Measurements from ENCODE around the gene NUP153.
"Not testable (repeated sequence)": the region's sequence is repeated elsewhere in the genome, so short reads cannot be mapped to it uniquely, and the experiment has no call there.

Gene NUP153

GRCh38 chr6:17600527-17601385, 106.0 kb downstream of the NUP153 start:
- DNase-seq = peak; percentile 21 to 42

GRCh38 chr6:17599877-17600526, 106.7 kb downstream of the NUP153 start, which contains the start of gene FAM8A1:
FAM8A1 (plus strand) TSS chr6:17600302; CDS start chr6:17600410, 108 bp downstream.
- DNase-seq = peak; percentile 94

DNA sequence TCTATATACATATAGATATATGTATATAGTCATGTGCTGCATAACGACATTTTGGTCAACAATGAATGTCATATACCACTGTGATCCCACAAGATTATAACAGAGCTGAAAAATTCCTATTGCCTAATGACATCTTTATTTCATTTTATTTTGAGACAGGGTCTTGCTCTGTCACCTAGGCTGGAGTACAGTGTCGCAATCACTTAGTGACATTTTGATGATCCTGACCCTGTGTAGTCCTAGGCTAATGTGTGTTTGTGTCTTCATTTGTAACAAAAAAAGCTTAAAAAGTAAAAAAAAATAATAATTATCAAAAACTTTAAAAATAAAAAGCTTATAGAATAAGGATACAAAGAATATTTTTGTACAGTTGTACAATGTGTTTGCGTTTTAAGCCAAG, 110.6 kb downstream of the NUP153 start:
- no peak for DNase-seq

DNA sequence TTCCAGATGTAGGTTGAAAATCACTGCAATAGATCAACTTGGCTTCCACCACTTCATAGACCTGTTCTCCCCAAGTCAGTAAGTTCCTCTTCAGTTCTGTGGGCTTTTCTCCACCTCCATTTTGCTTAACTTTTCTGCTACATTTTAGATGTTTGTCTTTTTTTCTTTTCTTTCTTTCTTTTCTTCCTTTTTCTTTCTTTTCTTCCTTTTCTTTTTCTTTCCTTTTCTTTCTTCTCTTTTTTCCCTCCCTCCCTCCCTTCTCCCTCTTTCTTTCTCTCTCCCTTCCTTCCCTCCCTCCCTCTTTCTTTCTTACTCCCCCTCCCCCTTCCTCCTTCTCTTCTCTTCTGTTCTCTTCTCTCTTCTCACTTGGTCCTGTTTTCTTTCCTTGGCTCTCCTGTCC, 113.5 kb downstream of the NUP153 start:
- DNase-seq = no peak

DNA sequence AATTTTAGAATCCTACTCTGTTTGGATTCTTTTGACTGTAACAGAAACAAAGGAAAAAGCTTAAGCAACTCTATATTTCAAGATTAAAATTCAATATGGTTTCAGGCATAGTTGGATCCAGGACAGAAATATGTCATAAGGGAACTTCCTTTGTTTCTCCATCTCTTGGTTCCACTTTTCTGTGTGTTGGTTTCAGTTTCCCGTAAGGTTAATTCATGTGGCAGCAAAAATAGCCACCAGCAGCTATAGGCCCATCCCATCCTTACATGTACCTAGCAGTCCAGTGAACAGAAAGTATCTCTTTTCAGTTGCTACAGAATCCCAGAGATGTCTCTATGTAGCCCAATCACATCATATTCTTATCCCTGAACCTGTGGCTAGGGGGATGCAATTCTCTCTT, 115.4 kb downstream of the NUP153 start:
- DNase-seq = peak in 1 of 2 donors; percentile 11

DNA sequence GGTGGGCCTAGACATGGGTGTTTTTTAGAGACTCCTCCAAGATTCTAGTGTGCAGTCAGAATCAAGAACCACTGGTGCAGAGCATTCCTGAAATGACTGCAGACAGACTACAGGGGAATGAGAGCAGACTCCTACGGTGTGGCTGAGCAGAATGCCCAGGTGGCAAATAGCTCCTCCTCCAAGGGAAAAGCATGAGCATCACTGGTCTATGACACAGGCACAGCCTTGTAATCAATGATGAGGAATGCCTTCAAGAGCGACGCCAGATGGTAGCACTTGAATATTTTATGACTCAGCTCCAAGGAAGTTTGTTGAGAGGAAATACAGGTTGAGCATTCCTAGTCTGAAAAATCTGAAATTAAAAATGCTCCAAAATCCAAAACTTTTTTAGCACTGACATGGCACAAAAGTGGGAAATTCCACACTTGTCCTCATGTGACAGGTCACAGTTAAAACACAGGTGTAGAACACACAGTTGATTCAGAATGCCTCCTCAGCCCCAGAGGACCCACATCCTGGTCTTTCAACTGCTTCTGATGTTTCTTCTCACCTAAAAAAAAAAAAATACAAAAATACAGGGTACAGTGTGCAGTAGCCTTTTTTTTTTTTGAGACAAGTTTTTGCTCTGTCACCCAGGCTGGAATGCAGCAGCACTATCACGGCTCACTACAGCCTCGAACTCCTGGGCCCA, 117.2 kb downstream of the NUP153 start:
- DNase-seq = peak in 1 of 2 donors; percentile 2

GRCh38 chr6:17588011-17588410, 118.7 kb downstream of the NUP153 start:
- no peak for DNase-seq

DNA sequence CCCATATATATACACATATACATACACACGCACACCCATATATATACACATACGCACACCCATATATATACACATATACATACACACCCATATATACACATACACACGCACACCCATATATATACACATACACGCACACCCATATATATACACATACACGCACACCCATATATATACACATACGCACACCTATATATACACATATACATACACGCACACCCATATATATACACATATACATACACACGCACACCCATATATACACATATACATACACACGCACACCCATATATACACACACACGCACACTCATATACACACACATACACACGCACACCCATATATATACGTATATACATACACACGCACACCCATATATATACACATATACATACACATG, 120.1 kb downstream of the NUP153 start:
- DNase-seq = not testable (repeated sequence)

DNA sequence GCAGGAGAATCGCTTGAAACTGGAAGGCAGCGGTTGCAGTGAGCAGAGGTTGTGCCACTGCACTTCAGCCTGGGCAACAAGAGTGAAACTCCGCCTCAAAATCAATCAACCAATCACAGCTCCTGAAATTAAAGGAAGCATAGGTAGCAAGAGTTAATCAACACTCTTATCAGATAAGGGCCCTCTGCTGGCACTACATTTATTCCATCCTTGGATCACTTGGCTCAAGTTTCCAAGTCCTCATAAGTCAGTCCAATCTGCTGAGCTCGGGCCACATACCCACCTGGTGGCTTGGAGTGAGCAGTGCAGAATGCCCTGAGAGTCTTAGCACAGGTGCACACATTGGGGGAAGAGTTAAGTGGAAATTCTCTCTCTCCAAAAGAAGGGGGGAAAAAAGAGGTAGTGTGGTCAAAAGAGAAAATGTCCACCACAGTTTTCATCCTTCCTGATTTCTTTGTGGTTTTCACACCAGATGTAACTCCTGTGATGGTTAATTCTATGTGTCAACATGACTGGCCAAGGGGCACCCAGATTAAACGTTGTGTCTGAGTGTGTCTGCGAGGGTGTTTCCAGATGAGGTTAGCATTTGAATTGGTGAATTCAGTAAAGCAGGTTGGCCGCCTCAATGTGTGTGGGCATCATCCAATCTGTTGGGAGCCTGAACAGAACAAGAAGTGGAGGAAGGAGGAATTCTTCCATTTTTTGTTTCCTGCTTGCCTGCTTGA, 120.8 kb downstream of the NUP153 start:
- DNase-seq = no peak

DNA sequence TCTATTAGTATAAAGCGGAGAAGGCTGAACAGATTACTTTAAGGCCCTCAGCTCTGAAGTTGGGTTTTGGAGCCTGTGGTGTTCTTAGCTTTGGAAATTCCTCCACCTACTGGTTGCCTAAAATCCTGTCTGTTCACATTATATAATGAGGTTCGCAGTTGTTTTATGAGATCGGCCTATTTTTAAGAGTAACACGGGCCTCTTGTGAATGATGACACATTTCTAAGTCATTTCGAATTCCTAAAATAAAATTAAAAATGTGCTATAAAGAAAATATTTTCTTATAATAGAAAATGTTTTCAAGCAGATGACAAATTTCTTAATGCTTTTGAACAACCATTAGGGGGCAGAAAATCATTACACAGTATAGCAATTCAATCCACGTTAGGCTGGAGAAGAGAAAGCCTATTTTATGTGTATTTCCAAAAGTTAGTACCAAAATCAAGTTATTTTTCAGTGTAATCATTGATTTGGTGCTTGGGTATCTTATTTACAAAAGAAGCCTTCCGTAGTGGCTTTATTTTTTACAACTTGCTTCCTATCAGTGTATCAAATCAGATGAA, 122.4 kb downstream of the NUP153 start:
- DNase-seq = peak in 1 of 2 donors; percentile 50

GRCh38 chr6:17583811-17584210, 122.9 kb downstream of the NUP153 start:
- no peak for DNase-seq

- not testable (repeated sequence) for DNase-seq
These were observed 125.4 kb downstream of the NUP153 start for GRCh38 chr6:17581282-17581681.

GRCh38 chr6:17580518-17581048, 126.1 kb downstream of the NUP153 start:
- DNase-seq = peak in 1 of 2 donors; percentile 3

DNA sequence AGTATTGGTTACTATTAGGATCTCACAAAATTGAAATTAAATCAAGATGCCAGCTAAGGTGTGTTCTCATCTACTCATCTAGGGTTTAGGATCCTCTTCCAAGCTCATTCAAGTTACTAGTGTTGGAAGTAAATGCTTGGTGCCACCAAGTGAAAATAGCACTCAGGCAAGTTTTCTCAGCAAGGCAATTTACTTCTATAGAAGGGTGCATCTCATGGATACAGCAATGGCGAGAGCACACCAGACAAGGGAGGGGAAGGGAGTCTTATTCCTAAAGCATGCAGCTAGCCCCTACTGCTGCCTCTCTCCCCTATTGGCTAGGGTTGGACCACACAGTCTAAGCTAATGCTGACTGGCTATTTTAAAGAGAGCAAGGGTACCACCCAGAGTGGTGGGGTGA, 129.7 kb downstream of the NUP153 start:
- DNase-seq = no peak

DNA sequence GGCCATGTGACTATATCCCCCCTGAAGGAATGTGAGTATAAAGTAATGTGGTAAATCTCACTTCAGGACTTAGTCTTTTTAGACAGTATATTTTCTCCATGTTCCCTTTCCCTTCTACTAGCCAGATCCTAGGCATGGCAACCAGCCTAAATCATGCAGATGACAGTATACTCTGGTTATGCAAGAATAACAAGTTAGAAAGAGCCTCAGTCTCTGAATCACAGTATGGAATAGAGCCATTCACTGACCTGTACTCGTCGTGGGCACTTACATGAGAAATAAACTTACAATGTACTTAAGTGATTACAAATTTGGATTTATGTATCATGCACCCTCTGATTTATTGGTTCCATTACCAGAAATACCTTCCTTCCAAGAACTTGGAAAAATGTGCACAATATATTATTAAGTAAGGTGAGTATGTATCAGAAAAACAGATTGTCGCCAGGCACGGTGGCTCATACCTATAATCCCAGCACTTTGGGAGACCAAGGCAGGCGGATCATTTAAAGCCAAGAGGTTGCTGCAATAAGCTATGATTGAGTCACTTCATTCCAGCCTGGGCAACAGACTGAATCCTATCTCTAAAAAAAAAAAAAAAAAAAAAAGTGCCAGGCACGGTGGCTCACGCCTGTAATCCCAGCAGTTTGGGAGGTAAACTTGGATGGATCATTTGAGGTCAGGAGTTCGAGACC, 131.7 kb downstream of the NUP153 start:
- DNase-seq = no peak

GRCh38 chr6:17565399-17565798, 141.3 kb downstream of the NUP153 start:
- DNase-seq = no peak

All from CD4-positive, alpha-beta T cell treated with Interleukin-1 beta for 1 hour (primary cell).